Measurements from ENCODE around the gene ASB8.

Gene ASB8

DNA sequence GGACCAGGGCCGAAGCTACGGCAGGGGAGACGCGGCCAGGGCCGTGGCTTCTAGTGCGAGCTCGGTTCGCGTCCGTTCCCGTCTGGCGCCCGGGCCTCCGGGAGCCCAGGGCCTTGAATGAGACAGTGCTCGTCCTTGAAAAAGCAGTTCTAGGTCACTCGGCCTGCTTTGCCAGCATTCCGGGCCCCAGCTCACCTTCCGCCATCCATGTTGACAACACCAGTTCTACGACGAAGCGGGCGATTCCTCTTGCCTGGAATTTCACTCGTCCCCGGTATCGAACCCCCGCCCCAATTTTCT is 41.3 kb upstream of the ASB8 start:
- no peak for DNase-seq (ENCODE audit: extremely low read depth, low read depth)
- TF ChIP-seq, protein P1, sequence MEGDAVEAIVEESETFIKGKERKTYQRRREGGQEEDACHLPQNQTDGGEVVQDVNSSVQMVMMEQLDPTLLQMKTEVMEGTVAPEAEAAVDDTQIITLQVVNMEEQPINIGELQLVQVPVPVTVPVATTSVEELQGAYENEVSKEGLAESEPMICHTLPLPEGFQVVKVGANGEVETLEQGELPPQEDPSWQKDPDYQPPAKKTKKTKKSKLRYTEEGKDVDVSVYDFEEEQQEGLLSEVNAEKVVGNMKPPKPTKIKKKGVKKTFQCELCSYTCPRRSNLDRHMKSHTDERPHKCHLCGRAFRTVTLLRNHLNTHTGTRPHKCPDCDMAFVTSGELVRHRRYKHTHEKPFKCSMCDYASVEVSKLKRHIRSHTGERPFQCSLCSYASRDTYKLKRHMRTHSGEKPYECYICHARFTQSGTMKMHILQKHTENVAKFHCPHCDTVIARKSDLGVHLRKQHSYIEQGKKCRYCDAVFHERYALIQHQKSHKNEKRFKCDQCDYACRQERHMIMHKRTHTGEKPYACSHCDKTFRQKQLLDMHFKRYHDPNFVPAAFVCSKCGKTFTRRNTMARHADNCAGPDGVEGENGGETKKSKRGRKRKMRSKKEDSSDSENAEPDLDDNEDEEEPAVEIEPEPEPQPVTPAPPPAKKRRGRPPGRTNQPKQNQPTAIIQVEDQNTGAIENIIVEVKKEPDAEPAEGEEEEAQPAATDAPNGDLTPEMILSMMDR (IDR thresholded peaks at IDR 0.05; ENCODE audit: low read depth, low read length), result no peak

DNA sequence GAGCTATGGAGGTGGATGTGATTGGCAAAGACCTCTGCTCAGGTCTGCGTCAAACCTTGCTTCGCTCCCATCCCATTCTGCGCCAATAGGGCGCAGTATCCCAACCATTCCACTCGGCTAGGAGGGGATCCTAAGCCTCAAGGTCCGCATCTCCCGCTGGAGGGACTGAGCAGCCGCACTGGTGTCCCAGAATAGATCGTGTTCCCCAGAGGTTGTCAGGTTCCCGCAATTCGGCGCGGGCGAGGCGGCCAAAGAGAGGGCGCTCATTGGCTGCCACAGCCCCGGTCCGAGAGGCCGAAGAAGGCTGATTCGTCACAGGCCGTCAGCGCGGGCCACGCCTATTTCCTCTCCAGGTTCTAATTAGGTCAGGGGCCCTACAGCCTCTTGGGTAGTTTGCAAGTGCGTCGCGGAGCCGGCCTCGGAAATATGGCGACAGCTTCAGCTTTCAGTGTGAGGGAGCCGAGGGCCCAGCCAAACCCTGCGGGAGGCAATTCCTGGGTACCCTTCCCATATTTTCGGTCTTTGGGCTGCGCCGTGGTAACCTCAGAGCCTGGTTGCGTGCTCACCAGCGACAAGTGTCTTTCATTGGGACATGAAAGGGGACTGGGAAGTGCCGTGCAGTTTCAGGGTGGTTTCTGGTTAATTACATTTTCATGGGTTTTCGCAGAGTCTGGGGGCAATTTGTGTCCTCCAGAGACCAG is 40.8 kb upstream of the ASB8 start:
- TF ChIP-seq, protein P1 (IDR thresholded peaks at IDR 0.05; ENCODE audit: low read depth, low read length), result no peak; the same call in 1 of the 2 replicates
- DNase-seq (ENCODE audit: extremely low read depth, low read depth), result peak; percentile 87

DNA sequence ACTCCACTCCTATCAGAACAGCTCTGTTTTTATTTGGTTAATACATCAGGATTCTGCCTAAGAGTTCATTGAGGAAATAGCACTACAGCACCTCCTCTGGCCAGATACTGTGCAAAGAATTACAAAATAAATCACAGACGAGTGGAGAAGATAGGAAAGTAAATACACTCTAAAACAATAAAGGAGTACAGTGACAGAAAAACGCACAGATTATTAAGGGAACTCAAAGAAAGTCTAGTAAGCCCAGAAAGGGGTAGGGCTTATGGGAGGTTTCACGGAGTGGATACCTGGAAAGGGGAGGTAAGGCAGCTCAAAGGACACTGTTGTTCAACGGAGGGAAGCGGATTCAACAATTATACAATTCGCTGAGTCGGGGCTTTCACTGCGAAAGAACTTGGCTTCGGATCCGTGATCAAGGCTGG is 40.2 kb upstream of the ASB8 start:
- TF ChIP-seq, protein P1 (IDR thresholded peaks at IDR 0.05; ENCODE audit: low read depth, low read length), result peak; percentile 51
- DNase-seq (ENCODE audit: extremely low read depth, low read depth), result no peak

DNA sequence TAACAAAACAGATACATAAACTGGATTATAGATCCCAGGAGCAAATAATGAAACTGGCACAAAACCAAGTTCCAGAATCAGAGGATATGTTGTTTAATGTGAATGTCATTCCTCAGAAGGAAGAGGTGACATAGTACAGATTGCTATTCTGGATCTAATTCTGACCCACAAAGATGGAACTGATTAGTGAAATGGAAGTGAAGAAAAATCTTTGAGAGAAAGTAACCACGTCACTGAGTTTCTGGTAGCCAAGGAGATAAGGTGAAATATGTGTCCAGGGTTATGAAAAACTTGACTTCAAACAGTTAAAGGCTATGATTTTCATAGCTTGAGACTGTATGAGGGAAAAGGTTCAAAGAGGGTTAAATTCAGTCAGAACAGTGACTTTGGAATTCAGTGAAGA is 37.5 kb upstream of the ASB8 start:
- TF ChIP-seq, protein P1 (IDR thresholded peaks at IDR 0.05; ENCODE audit: low read depth, low read length), result no peak
- DNase-seq (ENCODE audit: extremely low read depth, low read depth), result no peak

DNA sequence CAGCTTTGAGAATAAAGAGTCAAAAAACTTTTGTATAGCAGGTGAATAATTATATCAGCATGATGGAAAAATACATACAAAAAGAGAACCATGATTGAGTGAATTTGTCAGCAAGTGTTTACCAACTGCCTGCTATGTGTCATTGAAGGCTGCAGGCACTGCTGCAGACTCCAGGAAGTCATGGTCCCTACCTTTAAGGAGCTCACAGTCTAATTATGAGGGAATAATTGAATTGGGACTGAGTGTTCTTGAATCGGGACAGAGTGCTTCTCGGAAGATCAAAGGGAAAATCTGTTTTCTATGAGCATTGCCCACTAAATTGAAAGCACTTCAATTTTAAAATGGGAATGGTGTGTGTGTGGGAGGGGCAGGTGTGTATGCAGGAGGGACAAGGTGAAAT is 36.3 kb upstream of the ASB8 start:
- TF ChIP-seq, protein P1 (IDR thresholded peaks at IDR 0.05; ENCODE audit: low read depth, low read length), result no peak
- DNase-seq (ENCODE audit: extremely low read depth, low read depth), result no peak

DNA sequence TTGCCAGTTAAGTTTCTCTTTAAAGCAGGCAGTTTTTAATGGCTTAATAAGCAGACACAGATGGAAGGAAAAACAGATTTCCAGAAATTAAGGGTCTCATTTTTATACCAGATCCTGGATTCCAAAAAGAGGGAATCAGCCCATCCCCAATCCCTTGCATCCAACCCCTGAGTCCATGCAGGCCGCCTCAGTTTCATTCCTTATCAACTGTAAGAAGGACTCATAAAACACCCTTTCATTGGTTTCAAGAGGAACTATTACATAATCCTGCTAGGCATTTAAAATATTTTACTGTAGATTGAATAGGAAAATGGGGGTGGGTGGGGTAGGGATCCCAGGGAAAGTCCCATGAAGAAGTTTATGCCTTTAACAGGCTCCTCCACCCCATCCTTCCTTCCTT is 35.5 kb upstream of the ASB8 start:
- DNase-seq (ENCODE audit: extremely low read depth, low read depth), result no peak
- TF ChIP-seq, protein P1 (IDR thresholded peaks at IDR 0.05; ENCODE audit: low read depth, low read length), result no peak

DNA sequence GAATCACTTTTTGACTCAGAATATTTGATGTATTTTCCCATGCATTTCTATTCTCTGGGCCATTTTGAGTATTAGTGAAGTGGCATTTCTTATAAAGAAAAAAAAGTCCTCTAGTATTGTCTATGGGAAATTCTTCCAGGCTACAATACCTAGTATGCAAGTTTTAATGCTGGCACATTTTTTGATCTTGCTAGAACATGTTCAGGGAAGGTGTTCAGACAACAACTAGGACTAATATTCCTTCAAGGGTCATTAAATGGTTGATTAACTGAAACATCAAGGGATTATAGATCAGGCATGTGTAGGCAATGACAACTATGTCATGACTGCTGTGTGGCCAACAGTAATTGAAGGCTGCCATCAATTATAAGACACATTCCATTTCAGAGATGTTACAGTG is 33.8 kb upstream of the ASB8 start:
- TF ChIP-seq, protein P1 (IDR thresholded peaks at IDR 0.05; ENCODE audit: low read depth, low read length), result no peak
- DNase-seq (ENCODE audit: extremely low read depth, low read depth), result no peak

Data from AG09319 (cell line).